Effector CD4-positive, alpha-beta T cell (primary cell): ENCODE data around the gene TPGS1.

ENCODE experiments used
- DNase-seq: peaks from one replicate; pipeline ENCODE4 v3.0.0-alpha.2; 2020

Gene TPGS1

GRCh38 chr19:541699-542098, 34.4 kb downstream of the TPGS1 start:
- DNase-seq, result no peak

GRCh38 chr19:542173-542866, 35.0 kb downstream of the TPGS1 start:
- DNase-seq, result no peak

GRCh38 chr19:543910-544608, 36.8 kb downstream of the TPGS1 start, which contains the start of gene GZMM:
Gene GZMM (plus strand): TSS chr19:544053. CDS start chr19:544072, 19 bp downstream.
- peak; percentile 71 for DNase-seq

- DNase-seq, result no peak
These were observed 39.8 kb downstream of the TPGS1 start for GRCh38 chr19:547117-547516.

- no peak for DNase-seq
These were observed 40.8 kb downstream of the TPGS1 start for GRCh38 chr19:547836-548720.

DNA sequence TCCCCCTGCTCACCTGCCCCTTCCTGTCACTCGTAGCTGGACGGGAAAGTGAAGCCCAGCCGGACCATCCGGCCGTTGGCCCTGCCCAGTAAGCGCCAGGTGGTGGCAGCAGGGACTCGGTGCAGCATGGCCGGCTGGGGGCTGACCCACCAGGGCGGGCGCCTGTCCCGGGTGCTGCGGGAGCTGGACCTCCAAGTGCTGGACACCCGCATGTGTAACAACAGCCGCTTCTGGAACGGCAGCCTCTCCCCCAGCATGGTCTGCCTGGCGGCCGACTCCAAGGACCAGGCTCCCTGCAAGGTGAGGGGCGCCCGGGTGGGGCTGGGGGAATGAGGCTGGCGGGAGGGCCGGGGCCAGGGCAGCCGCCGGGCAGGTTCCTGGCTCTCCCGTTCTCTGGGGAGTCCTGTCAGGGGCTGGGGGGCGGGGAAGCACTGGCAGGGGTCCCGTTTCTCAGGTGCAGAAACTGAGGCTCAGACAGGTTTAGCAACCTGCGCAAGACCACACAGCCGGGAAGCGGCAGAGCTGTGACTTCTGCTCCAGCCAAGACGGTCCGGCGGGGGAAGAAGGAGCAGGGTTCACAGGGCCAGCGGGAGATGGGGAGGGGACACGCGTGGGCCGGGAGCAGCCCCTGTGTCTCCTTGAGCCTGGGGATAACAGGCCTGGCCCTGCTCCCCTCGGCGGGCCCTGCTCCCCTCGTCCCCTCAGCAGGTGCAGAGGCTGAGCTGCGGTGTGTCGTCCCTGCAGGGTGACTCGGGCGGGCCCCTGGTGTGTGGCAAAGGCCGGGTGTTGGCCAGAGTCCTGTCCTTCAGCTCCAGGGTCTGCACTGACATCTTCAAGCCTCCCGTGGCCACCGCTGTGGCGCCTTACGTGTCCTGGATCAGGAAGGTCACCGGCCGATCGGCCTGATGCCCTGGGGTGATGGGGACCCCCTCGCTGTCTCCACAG, 41.9 kb downstream of the TPGS1 start:
- no peak for DNase-seq

DNA sequence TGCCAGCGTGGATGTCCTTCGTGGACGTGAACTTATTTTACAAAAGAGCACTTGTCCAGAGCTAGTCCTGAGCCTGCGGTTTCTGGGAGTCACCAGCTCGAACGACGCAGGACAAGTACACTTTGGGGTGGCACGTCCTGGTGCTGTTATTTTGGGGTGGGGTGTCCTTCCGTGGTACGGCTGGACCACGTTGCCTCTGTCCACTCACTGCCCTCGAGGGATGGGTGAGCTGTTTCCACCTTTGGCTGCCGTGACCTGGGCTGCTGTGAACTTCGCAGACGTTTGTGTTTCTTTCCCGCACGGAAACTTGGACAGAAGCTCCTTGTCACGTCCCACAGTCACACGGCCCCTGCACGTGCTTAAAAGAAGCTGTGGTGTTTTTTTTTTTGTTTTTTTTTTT, 47.5 kb downstream of the TPGS1 start:
- DNase-seq, result no peak

GRCh38 chr19:555474-555808, 48.1 kb downstream of the TPGS1 start:
- no peak for DNase-seq

DNA sequence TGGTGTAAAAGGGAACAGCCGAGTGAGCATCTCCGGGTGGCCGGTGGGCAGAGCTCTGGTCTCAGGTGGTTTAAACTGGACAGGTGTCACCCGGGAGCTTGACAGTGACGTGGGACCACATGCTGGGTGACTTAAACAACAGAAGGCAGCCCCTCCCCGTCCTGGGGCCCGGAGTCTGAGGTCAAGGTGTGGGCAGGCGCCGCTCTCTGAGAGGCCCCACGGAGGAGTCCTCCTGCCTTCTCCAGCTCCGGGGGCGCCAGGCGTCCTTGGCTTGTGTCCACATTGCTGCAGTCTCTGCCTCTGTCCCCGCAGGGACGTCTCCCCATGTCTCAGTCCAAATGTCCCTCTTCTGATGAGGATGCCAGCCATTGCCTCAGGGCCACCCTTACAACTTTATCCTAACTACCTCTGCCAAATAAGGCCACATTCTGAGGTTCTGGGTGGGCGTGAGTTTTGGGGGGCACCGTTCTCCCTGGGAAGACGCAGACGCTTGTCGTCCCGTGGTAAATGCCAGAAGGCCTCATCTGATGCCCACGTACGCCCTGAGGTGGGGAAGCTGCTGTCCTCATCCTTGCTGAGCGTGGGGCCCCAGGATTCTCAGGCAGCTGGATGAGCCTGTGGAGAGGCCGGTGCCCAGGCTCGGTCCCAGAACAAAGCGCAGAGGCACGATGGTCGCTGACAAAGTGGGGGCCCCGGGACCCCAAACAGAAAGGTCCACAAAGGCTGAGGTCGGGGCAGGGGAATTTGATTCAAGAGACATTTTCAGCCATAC, 49.5 kb downstream of the TPGS1 start:
- DNase-seq, result no peak

- no peak for DNase-seq
These were observed 51.6 kb downstream of the TPGS1 start for GRCh38 chr19:558770-559439.

GRCh38 chr19:560121-560520, 52.8 kb downstream of the TPGS1 start:
- DNase-seq, result no peak

DNA sequence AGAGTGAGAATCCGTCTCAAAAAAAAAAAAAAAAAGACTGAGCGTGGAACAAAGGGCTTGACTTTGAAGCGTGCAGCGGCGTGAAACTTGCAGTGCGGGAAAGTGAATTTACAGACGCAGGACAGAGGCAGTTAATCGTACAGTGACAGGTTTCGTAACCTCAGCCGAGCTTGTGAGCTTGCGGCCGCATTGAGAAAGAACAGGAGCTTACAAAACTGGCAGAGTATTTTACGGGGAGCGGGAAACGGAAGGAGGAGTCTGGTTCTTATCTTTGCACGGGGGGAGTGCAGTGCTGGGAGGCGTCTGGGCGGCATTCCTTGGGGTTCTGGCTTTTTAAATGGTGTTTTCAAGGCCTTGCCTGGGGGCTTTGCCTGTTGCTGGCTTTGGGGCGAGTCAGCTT, 59.1 kb downstream of the TPGS1 start:
- no peak for DNase-seq

- no peak for DNase-seq
These were observed 59.5 kb downstream of the TPGS1 start for GRCh38 chr19:566844-567243.

- no peak for DNase-seq
These were observed 60.1 kb downstream of the TPGS1 start for GRCh38 chr19:567296-567900.
